ENCODE results near the gene FBXO11. TPM values are rescaled to one million over a fixed set of nuclear protein-coding genes. Genes with fewer than 3 reads are reported as not detected.
"Not testable (repeated sequence)": the region's sequence is repeated elsewhere in the genome, so short reads cannot be mapped to it uniquely, and the experiment has no call there.

Gene FBXO11
- total RNA-seq, 3 donors from 2014 or later (not counting 1 experiment from before 2014, with no cell fraction given): 104 to 110 (median 105) TPM

- no peak for DNase-seq
- H3K27me3 ChIP-seq (ENCODE audit: control insufficient read depth, insufficient read depth, low read length): no peaks in the 10 kb centered on the region
- no peaks in the 10 kb centered on the region for H3K9me3 Mint-ChIP-seq
- no peak overlapping the region for H3K4me3 ChIP-seq (ENCODE audit: low read length)
- no peaks in the 10 kb centered on the region for H3K27me3 Mint-ChIP-seq (ENCODE audit: low read depth in 2 of 2)
- H3K4me1 ChIP-seq (ENCODE audit: control insufficient read depth, insufficient read depth, low read length): peaks cover 12% of the 10 kb centered on the region
- H3K9me3 ChIP-seq (ENCODE audit: control insufficient read depth, insufficient read depth, low read length): no peaks in the 10 kb centered on the region
- H3K27ac ChIP-seq (ENCODE audit: low read length): no peak overlapping the region
- intact Hi-C loops (cut with micrococcal nuclease): loop anchor here (10.0 kb wide), 1 partner anchor 148 kb away; no protein-coding TSS in a partner anchor
- peak overlapping the region; percentile 74 to 82 for H3K27ac Mint-ChIP-seq
- WGBS (ENCODE audit: insufficient coverage): 0% methylated on average over 1 of the region's 2 CpGs
- no peaks in the 10 kb centered on the region for H3K36me3 Mint-ChIP-seq
- peaks cover 72 to 85% of the 10 kb centered on the region in 2 donors for H3K4me1 Mint-ChIP-seq
- peaks cover 2% of the 10 kb centered on the region for H3K36me3 ChIP-seq (ENCODE audit: control insufficient read depth, insufficient read depth, low read length)
- TF ChIP-seq, protein P1, sequence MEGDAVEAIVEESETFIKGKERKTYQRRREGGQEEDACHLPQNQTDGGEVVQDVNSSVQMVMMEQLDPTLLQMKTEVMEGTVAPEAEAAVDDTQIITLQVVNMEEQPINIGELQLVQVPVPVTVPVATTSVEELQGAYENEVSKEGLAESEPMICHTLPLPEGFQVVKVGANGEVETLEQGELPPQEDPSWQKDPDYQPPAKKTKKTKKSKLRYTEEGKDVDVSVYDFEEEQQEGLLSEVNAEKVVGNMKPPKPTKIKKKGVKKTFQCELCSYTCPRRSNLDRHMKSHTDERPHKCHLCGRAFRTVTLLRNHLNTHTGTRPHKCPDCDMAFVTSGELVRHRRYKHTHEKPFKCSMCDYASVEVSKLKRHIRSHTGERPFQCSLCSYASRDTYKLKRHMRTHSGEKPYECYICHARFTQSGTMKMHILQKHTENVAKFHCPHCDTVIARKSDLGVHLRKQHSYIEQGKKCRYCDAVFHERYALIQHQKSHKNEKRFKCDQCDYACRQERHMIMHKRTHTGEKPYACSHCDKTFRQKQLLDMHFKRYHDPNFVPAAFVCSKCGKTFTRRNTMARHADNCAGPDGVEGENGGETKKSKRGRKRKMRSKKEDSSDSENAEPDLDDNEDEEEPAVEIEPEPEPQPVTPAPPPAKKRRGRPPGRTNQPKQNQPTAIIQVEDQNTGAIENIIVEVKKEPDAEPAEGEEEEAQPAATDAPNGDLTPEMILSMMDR (IDR thresholded peaks at IDR 0.05): no peak
- ATAC-seq: peak; percentile 51 to 64 (median 63)
- peak overlapping the region; percentile 35 for H3K4me3 Mint-ChIP-seq
These were observed 39.1 kb downstream of the FBXO11 start for GRCh38 chr2:47867205-47867604.

- no peak overlapping the region for H3K27ac ChIP-seq (ENCODE audit: low read length)
- no peak overlapping the region for H3K4me3 ChIP-seq (ENCODE audit: low read length)
- no CpG with 5 or more reads among the region's 1 CpG for WGBS (ENCODE audit: insufficient coverage)
- H3K4me1 ChIP-seq (ENCODE audit: control insufficient read depth, insufficient read depth, low read length): peaks cover 9% of the 10 kb centered on the region
- Mint-ChIP-seq H3K4me1 (peaks cover 45 to 67% of the 10 kb centered on the region in 2 donors), H3K36me3 (no peaks in the 10 kb centered on the region), H3K27ac (peak overlapping the region; percentile 74 to 82), H3K4me3 (no peak overlapping the region), H3K27me3 (ENCODE audit: low read depth in 2 of 2) (no peaks in the 10 kb centered on the region), H3K9me3 (no peaks in the 10 kb centered on the region)
- no peaks in the 10 kb centered on the region for H3K9me3 ChIP-seq (ENCODE audit: control insufficient read depth, insufficient read depth, low read length)
- H3K36me3 ChIP-seq (ENCODE audit: control insufficient read depth, insufficient read depth, low read length): no peaks in the 10 kb centered on the region
- no peaks in the 10 kb centered on the region for H3K27me3 ChIP-seq (ENCODE audit: control insufficient read depth, insufficient read depth, low read length)
- intact Hi-C loops (cut with micrococcal nuclease): loop anchor here (10.0 kb wide), 1 partner anchor 150 kb away; no protein-coding TSS in a partner anchor
- ATAC-seq: no peak
- TF ChIP-seq, protein P1 (IDR thresholded peaks at IDR 0.05): no peak
- no peak for DNase-seq
These were observed 41.7 kb downstream of the FBXO11 start for GRCh38 chr2:47864566-47864965.

DNA sequence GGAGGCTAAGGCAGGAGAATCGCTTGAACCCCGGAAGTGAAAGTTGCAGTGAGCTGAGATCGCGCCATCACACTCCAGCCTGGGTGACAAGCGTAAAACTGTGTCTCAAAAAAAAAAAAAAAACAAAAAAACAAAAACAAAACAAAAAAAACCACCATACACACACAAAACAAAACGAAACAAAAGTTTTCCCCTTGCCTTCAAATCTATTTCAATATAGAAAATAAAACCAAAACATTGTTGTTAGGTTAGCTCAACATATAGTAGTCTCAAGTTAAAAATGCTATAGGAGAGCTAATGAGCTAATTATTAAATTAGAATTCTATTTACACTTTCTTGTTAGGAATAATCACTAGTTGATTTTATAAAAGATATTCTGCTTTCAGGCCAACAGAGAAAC, 43.3 kb downstream of the FBXO11 start:
- Histone ChIP-seq H3K27me3 (ENCODE audit: control insufficient read depth, insufficient read depth, low read length) (no peaks in the 10 kb centered on the region), H3K4me3 (ENCODE audit: low read length) (no peak overlapping the region), H3K9me3 (ENCODE audit: control insufficient read depth, insufficient read depth, low read length) (no peaks in the 10 kb centered on the region), H3K27ac (ENCODE audit: low read length) (peak overlapping the region; percentile 35), H3K36me3 (ENCODE audit: control insufficient read depth, insufficient read depth, low read length) (no peaks in the 10 kb centered on the region), H3K4me1 (ENCODE audit: control insufficient read depth, insufficient read depth, low read length) (peaks cover 9% of the 10 kb centered on the region)
- ATAC-seq (peak; percentile 53 to 64 (median 55)), DNase-seq (no peak)
- TF ChIP-seq, protein P1 (IDR thresholded peaks at IDR 0.05): no peak
- Mint-ChIP-seq H3K36me3 (no peaks in the 10 kb centered on the region), H3K27ac (peak overlapping the region; percentile 63 to 82), H3K27me3 (ENCODE audit: low read depth in 2 of 2) (no peaks in the 10 kb centered on the region), H3K4me3 (peak overlapping the region; percentile 61), H3K4me1 (peaks cover 35 to 53% of the 10 kb centered on the region in 2 donors), H3K9me3 (no peaks in the 10 kb centered on the region)
- 82% methylated on average over 5 of the region's 6 CpGs for WGBS (ENCODE audit: insufficient coverage)
- intact Hi-C loops (cut with micrococcal nuclease): loop anchor here (10.0 kb wide), 1 partner anchor 152 kb away; no protein-coding TSS in a partner anchor

DNA sequence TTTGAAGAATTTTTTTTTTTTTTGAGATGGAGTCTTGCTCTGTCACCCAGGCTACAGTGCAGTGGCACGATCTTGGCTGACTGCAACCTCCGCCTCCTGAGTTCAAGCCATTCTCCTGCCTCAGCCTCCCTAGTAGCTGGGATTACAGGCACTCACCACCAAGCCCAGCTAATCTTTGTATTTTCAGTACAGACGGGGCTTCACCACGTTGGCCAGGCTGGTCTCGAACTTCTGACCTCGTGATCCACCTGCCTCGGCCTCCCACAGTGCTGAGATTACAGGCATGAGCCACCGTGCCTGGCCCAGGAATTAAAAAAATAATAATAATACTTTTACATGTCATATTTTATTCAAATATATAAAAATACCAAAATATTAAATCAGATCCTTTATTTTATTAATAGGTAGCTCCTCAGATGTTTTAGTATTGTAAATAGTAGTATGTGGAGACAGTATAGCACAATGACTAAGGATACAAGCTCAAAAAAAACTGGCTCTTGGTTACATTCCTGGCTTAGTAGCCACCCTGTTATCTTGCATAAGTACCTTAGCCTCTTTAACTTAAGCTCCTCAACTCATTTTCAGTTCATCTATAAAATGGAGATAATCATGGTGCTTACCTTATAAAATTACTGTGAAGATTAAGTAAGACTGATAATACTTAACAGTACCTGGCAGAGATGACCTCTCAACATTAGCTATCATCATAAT, 53.1 kb downstream of the FBXO11 start:
- H3K36me3 ChIP-seq (ENCODE audit: control insufficient read depth, insufficient read depth, low read length); intact Hi-C loops (cut with micrococcal nuclease); H3K27me3 ChIP-seq (ENCODE audit: control insufficient read depth, insufficient read depth, low read length); H3K9me3 ChIP-seq (ENCODE audit: control insufficient read depth, insufficient read depth, low read length); H3K4me3 ChIP-seq (ENCODE audit: low read length); H3K9me3 Mint-ChIP-seq; H3K4me3 Mint-ChIP-seq; H3K27me3 Mint-ChIP-seq (ENCODE audit: low read depth in 2 of 2); H3K36me3 Mint-ChIP-seq; H3K27ac ChIP-seq (ENCODE audit: low read length); ATAC-seq; H3K4me1 ChIP-seq (ENCODE audit: control insufficient read depth, insufficient read depth, low read length); DNase-seq: not testable (repeated sequence)
- WGBS (ENCODE audit: insufficient coverage): 92% methylated on average over 6 of the region's 8 CpGs
- Mint-ChIP-seq H3K27ac (peak overlapping the region in 1 of 2 donors; percentile 43), H3K4me1 (peaks cover 61 to 65% of the 10 kb centered on the region in 2 donors)
